NK-92 (cell line): ENCODE results near the gene THSD4.

Experiments used
- DNase-seq: peaks from one replicate; lab custom pipeline; 2025; ENCODE audit not compliant: unreplicated experiment; lab: John Stamatoyannopoulos, UW

Gene THSD4

DNA sequence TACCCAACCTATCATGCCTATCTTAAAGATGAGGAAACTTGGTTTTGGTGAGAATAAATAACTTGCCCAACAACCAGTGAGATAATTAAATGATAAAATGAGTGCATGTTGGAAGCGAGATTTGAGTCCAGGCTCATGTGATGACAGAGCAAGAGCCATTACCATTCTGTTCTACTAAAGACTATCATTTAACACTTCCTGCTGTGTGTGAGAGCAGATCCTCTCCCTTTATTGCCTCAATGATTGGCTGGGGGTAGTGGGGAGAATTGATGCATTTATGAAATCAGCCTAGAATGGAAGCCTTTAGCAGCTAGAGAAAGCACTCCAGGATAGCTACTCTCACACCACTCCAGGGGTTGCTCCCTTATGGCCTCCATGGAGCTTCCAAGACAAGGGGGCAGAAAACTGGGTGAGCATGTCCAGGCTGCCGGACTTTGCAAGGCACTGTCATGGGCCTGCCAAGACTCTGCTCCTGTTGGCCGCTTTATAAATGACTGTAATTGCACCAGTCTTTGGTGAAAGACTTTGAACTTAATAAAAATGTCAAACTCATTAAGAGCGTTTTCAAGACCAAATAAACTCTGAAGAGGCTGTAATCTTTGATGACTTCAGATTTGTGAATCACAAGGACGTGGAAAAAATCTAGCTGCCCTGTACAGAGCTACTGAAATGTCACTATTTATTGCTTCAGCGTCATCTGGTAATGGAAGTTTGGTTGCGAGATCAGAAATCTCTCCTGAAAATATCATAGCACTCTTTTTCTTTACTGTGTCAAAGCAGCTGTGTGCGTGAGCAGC is 486.0 kb downstream of the THSD4 start:
- DNase-seq: no peak

DNA sequence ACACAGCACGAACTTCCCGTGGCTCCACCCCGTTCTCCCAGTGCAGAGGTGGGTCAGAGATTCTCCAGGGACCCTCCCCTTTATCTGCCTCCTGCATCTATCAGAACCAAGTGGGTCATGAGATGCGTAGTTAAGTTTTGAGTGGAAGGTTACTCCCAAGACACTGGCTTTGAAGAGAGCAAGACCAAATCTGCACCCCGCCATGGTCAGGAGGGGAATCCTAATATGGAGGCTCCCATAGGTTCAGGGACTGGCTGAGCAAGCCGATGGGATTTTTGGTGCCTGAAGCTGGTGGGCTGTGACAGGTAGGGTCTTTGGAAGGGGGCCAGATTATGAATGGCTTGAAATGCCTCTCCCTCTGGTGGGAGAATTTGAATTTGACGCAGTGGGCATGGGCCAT is 488.1 kb downstream of the THSD4 start:
- no peak for DNase-seq

DNA sequence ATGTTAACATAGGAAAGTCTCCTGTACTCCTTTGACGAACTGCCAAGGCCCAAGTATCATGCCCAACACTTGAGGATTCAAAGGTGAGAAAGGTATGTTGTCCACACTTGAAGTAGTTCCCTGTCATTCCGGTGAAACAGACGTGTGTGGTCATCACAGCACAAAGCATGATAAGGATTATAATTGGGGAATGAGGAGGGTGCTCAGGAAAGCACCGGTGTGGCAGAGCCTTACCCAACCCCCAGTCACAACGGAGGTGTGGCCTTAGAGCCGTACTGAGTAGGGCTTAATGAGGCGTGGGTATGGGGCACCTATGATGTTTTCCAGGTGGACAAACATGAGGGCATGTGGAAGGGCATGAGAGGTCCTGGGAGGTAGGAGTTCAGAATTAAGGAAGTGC is 492.1 kb downstream of the THSD4 start:
- no peak for DNase-seq

DNA sequence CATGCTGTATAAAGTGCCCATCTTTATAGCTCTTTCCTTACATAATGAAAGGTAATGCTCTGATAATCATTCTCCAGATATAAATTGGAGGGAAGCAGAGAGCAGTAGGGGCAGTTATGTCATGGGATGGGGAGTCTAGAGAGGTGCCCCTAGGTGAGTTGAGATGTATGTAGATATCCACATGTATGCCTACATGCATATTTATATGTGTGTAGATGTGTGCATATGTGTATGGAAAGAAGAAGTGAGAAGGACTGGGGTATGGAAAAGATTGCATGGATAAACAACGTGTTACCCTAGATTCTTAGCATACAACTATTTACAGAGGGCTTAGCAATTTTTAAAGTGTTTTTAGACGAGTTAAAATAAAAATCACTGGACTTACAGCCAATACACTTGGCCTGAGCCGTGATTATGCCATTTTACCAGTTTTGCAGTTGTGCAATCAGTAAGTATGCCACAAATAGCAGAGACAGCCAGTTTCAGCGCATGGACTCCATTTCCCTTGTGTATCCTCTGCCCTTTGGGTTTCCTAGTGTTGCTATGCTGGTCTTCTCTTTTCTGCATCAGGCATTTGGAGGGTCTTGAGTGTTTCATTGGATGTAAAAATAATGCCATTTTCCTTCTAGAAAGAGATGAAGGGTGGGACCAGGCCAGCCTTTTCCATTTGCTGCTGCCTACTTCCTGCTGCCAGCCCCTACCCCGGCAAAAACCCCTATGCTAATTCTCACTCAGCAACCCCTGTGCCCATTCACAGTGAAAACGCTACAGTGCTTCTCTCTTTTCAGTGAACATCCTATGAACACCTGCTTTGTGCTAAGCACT is 495.7 kb downstream of the THSD4 start:
- DNase-seq: no peak

DNA sequence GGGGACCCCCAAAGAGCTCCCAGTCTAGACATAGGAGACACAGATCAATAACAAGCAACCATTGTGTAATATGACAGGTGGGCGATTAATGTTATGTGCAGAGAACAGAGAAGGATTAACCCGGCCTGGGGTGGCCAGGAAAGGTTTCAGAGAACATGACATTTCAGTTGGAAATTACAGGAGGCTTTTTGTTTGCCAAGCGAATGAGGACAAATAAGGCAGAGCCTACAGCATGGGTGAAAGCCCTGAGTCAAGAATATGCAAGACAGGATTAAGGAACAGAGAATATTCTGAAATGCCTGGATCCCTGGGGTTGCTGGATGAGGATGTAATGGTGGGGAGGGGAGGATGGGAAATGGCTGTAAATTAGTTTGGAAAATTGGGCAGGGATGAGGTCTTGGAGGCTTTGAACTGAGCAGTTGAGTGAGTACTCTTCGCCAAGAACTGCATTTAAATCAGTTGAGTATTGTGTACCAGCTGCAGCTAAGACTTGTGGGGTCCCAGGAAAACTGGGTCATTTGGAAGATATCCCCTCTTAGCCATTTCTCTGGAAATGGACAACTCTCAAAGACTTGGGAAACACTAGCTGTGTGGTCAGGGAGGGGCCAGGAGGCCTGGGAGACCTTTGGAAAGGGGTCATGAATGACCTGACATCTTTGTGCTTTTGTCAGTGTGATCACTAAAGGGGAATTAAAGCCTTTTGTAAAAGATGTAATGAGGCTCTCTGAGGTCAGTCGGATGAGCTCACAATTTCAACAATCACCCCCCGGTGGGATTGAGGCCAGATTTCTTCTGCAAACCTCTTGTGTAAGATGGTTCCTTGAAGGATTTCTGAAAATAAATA is 496.5 kb downstream of the THSD4 start:
- DNase-seq: no peak

DNA sequence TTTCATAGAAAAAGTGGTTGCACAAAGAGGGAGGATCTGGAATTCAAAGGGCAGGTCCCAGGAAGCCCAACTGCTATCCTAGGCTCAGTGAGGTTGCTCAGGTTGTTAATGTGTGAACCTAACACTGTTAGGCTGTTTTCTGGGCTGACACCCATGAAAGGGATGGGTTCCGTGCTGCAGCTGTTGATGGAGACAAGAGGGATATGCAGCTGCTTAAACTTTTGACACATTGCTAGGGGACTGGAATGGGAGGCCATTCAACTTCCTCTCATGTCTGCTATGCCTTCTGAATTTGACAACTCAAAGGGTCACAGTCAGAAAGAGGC is 497.1 kb downstream of the THSD4 start:
- no peak for DNase-seq

DNA sequence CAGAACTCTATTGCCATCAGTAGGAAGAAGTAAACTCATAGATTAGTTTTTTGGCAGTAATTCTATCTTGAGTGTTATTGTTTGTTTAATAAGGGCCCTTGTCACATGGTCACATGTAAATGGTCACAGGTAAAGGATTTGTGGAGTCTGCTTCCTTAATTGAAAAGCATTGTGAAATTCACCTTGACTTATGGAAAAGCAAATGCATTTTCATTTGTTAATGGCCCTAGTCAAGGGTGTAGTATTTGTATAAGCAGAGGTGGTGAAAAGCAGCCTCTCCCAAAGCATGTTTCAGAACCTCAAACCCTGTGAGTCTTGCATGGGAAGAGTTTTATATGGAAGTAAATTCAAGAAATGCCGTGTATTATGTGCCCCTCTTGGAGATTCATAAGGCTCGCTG is 497.6 kb downstream of the THSD4 start:
- no peak for DNase-seq

DNA sequence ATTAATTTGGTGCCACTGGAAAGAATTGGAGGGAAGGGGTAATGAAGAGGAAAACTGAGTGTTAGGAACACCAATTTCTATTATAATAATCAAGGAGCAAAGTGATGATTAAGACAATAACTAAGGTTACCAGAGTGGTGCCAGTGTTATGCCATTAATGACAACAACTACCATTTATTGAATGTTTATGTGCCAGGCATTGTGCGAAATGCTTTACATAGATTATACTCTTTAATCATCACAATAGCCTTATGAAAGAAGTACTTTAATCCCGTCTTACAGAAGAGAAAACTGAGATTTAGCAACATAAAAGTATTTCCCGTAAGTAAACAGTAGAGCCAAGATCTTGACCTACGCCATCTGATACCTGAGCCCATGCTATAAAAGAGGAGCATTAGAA is 507.8 kb downstream of the THSD4 start:
- no peak for DNase-seq

DNA sequence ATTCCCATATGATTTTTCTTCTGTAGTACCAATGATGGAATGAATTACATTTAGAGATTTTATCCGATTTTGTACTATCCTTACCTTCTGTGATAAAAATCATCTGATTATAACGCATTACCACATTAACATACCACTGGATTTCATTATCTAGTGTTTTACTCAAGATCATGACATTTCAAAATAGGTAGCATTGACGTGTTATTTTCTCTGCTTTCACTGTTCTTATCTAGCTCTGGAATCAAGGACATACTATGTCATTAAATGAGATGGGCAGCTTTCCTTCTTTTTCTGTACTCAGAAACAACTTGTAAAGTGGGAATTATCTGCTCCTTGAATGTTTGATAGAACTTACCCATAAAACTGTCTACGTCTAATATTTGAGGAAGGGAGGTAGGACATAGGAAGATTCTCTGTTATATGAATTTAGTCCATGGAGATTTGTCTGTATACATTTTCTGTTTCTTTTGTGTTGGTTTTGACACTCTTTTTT is 511.4 kb downstream of the THSD4 start:
- DNase-seq: no peak

DNA sequence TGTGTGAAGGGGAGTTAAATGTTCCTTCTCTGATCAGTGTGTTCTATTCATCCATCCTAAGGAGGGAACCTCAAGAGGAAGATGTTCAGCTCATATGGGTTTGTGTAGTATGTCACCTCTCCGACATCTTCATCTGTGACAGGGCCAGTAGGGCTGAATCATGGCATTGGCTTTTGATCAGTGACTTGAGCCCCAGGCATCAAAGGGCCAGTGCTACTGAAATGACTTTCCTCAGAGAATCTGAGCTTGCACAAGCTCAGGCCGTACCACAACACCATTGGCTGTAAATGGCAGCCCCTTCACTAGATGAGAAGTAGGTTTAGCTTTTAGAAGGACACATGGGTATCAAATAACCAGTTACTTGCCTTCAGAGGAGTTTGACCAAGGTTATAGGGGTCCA is 511.9 kb downstream of the THSD4 start:
- DNase-seq: no peak

DNA sequence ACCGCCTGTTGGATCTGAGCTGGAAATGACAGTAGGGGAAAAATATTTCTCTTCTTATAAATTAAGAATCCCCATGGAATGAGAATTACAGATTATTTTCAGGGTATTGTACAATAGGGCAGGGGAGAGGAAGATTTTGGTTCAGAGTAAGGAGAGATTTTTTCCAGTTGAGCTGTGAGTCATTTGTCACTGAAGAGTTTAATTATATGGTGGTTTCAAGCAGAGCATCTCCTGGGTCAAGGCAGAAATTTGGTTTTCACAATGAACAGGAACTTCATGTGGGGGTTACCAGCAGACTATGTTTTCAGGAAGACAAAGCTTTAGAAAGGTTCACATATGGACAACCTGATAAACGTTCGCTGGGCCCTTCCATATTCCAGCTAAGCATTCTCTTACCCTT is 512.3 kb downstream of the THSD4 start:
- DNase-seq: no peak

DNA sequence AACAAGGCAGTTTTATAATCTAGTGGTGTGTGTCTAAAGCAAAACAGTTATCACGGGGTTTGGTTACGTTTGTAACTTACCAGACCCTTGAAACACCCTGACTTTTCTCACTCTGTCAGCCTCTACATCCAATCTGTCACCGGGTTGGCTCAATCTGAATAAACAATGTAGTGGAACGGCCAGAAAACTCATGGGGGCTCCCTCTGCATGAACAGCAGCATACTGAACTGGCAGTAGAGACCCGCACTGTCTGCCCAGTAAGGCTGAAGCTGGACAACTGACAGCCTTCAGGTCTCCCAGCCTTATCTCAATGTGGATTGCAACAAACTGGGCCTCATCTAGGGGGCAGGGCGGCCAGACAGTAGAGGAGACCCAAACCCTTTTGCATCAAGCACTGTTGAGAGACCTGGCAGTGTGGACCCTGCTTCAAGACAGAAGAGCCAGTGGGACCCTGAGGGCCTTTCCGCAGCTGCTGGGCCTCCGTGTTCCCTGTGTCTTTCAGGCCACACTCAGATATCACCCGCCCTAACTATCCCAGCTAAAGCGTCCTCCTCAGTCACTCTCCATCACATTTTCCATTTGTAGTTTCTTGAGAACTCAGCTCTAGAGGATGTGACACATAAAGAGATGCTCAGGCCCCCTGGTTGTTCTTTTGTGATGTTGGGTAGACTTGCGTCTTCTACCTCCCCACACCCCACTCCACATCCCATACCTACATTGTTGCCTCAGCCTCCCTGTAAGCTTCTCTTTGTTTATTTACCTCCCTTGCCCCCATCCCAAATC is 513.9 kb downstream of the THSD4 start:
- DNase-seq: no peak

DNA sequence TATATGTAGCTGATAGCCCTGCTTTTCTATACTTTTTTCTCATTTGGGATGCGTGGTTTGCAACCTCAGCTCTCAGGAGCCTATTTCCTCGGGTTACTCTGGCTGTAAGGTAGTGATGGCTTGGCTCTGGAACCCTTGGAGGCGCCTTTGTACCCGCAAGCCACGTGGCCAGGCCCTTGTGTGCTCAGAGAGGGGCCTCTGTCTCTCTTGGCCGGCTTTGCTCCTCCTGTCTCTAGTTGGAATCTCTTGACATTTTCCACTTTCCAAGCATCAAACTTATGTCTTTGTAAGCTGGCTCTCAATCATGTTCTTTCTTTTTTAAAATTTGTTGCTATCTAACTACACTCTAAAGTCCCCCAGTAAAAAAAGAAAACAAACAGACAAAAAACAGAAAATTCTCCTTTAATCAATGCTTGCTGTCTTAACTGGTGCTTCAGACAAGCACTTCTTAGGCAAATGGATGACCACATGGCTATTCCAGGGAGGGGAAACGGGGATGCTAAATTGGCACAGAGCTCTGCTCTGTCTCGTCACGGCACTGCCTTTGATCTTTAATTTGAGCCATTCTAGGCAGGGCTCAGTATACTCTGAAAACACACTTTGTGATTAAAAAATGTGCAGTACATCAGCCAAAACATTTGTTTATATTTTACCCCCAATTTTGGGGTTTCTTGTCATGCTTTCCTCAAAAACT is 514.7 kb downstream of the THSD4 start:
- no peak for DNase-seq

DNA sequence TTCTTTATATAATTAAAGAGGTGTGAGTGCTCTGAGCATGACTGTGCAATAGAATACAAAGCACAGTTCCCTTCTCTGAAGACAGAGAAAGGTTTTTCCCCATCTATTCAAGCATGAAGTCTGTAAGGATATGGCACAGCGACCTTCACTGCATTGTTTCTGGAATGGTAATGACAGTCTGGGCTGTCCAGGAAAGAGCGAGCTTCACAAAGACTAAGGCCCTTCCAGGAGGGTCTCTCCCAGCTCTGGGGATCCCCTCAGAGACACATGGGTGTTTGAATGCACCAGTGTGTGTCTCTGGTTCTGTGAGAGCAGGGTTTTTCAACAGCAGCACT is 515.2 kb downstream of the THSD4 start:
- DNase-seq: no peak

DNA sequence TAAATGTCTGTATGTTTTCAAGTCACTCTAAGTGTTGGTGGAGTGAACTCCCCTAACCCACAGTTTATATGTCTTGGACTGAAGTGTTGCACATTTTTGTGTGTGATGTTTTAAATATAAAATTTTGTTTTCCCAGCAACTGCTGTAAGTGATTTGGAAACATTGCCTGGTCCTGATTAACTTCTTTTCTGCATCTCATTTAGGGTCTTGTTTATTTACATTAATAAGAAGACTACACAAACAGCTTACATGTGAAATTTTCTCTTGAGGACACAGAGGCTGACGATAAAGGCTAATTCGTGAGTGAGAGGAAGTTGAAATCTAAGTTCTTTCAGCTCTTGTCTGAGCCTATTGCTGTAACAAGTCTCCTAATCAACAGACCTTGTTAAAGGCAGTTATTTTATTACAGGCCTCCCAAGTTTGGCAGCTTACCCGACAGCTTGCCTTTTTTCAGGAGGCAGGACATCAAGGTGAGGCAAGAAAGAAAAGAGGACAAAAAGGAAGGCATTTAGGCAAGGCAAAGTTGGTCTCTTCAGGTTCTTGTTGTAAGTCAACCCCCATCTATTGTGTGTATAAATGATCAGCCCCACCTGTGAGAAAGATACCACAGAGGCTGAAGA is 517.4 kb downstream of the THSD4 start:
- DNase-seq: no peak

DNA sequence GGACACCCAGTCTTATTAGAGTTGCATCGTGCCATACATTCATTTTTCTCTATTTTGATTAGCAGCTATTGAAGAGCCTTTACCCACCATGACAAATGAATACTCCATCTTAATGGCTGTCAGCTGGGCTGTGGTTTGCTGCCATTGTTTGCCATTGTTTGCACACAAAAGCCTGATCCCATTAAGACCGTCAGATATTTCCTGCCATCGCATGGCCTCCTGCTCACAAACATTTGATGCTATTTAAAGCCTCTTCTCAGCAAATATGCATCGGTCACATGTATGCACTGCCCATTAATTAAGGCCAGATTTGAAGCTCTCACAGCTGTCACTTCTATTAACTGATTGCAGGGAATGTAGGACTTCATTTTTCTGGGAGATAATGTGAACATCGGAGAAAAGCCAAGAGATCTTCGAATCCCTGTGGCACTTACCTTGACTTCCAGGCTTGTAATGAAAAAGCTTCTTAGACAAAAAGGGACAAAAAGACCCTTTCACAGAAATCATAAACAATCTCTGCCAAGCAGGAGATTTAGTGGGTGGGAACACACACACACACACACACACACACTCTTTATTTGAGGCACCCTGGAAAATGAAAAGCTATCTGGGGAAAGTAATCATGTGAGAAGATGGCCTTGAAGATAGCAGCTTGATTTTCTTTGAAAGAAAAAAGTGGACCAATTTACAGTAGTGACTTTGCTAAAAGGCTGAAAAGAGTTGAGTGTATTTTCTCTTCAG is 519.7 kb downstream of the THSD4 start:
- DNase-seq: no peak

DNA sequence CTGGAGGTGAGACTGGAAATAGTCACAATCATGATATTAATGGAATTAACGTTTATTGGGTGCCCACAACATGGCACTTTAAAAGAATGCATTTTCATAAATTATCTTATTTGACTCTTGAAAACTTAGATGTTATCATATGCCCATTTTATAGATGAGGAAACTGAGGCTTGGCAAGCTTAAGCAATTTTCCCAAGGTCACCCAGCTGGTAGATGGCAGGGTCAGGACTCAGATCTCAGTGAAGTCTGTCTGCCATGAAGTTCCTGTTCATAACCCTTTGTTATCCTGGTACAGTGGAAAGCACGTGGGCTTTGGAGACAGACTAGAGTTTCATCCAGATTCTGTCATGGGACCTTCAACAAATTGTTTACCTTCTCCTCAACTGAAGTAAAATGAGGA is 520.5 kb downstream of the THSD4 start:
- DNase-seq: no peak

DNA sequence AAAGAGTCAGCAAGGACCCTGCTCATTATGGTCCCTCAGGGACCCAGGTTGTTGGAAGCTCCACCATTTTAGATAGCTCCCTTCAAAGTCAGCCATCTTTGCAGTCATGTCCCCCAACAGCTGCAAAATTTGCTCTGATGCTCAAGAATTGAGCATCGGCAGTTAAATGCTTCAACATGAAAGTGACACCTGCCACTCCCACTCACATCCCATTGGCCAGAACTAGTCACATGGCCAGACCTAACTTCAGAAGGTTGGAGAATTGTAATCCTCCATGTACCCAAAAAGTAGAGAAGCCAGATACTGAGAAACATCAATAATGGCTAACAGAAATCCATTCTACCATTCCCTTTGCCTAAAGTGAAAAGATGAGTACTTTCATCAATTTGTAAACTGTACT is 523.6 kb downstream of the THSD4 start:
- DNase-seq: no peak

DNA sequence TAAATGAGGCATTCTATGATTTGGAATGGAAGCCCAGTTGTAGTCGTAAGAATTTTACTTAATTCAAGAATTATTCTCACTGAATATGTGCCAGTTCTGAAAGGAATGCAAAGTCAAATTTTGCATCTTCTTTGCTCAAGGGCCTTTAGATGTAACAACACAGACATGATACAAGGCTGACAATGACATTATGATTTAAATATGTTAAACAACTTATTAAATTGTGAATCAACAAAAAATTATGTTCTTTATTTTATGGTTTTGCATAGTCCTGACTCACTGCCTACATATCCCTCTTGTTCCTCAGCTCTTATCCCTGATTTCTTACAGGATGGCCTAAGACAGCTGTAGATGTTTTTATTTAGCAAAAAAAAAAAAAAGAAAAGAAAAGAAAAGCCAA is 524.2 kb downstream of the THSD4 start:
- no peak for DNase-seq
